SK-N-SH treated with all-trans-retinoic acid at 6 μM for 48 hours (cell line): ENCODE measurements around the gene RPL37.

ENCODE experiments used
- ATAC-seq: fragments of 200-7000 bp; cut with Tn5 transposase; 3 replicates; pipeline ENCODE4 v1.9.1; 2020; ENCODE audit warnings: mild to moderate bottlenecking, moderate library complexity
- ARNTL ChIP-seq: fragments of 450-650 bp; formaldehyde crosslinking; IDR thresholded peaks from 2 replicates; pipeline ENCODE4 v1.5.0; 2020; ENCODE audit warnings: low read depth, mild to moderate bottlenecking, moderate library complexity, borderline replicate concordance
- BACH2 ChIP-seq: fragments of 250-450 bp; sonication (Bioruptor Pico); IDR thresholded peaks from 2 replicates; pipeline ENCODE4 v1.9.0; 2021; ENCODE audit warnings: mild to moderate bottlenecking, borderline replicate concordance
- CREB5 ChIP-seq: fragments of 250-450 bp; sonication (Bioruptor Pico); IDR thresholded peaks from 2 replicates; pipeline ENCODE4 v1.5.1; 2020; ENCODE audit warnings: low read depth, mild to moderate bottlenecking, moderate library complexity
- CSDC2 ChIP-seq: fragments of 250-450 bp; sonication (Bioruptor Pico); IDR thresholded peaks from 2 replicates; pipeline ENCODE4 v1.5.0; 2020; ENCODE audit warnings: mild to moderate bottlenecking, moderate library complexity
- CSRNP3 ChIP-seq: fragments of 250-450 bp; sonication (Bioruptor Pico); IDR thresholded peaks from 2 replicates; pipeline ENCODE4 v1.5.1; 2021; ENCODE audit warnings: mild to moderate bottlenecking, moderate library complexity
- GLIS3 ChIP-seq: fragments of 250-450 bp; sonication (Bioruptor Pico); IDR thresholded peaks from 2 replicates; pipeline ENCODE4 v1.5.0; 2020; ENCODE audit warnings: mild to moderate bottlenecking, moderate library complexity
- ISL1 ChIP-seq: fragments of 250-450 bp; sonication (Bioruptor Pico); IDR thresholded peaks from 2 replicates; pipeline ENCODE4 v2.1.2; 2022; ENCODE audit warnings: mild to moderate bottlenecking, moderate library complexity
- OSR1 ChIP-seq: fragments of 250-450 bp; sonication (Bioruptor Pico); IDR thresholded peaks from 2 replicates; pipeline ENCODE4 v1.8.0; 2022; ENCODE audit warnings: moderate library complexity, mild to moderate bottlenecking, inconsistent platforms
- PATZ1 ChIP-seq: fragments of 250-450 bp; sonication (Bioruptor Pico); IDR thresholded peaks from 2 replicates; pipeline ENCODE4 v1.8.0; 2020; ENCODE audit warnings: mild to moderate bottlenecking, moderate library complexity, borderline replicate concordance
- POU6F1 ChIP-seq: fragments of 250-450 bp; sonication (Bioruptor Pico); IDR thresholded peaks from 2 replicates; pipeline ENCODE4 v1.8.0; 2021; ENCODE audit warnings: low read depth, mild to moderate bottlenecking, moderate library complexity, borderline replicate concordance
- PPARA ChIP-seq: fragments of 250-450 bp; sonication (Bioruptor Pico); IDR thresholded peaks from 2 replicates; pipeline ENCODE4 v1.5.0; 2020; ENCODE audit warnings: mild to moderate bottlenecking, borderline replicate concordance
- RARB ChIP-seq: fragments of 250-450 bp; sonication (Bioruptor Pico); IDR thresholded peaks from 2 replicates; pipeline ENCODE4 v1.8.0; 2021; ENCODE audit warnings: mild to moderate bottlenecking, moderate library complexity
- SNAI2 ChIP-seq: fragments of 250-450 bp; sonication (Bioruptor Pico); IDR thresholded peaks from 2 replicates; pipeline ENCODE4 v1.5.0; 2020; ENCODE audit warnings: mild to moderate bottlenecking, moderate library complexity
- TCF4 ChIP-seq: fragments of 250-450 bp; sonication (Bioruptor Pico); IDR thresholded peaks from 2 replicates; pipeline ENCODE4 v1.8.0; 2021; ENCODE audit warnings: mild to moderate bottlenecking, moderate library complexity, borderline replicate concordance
- TOX ChIP-seq: fragments of 250-450 bp; sonication (Bioruptor Pico); IDR thresholded peaks from 2 replicates; pipeline ENCODE4 v1.8.0; 2021; ENCODE audit warnings: mild to moderate bottlenecking, moderate library complexity, borderline replicate concordance
- TSHZ2 ChIP-seq: fragments of 250-450 bp; sonication (Bioruptor Pico); IDR thresholded peaks from 2 replicates; pipeline ENCODE4 v1.5.0; 2020; ENCODE audit warnings: mild to moderate bottlenecking, moderate library complexity
- ZC3H10 ChIP-seq: fragments of 250-450 bp; sonication (Bioruptor Pico); IDR thresholded peaks from 2 replicates; pipeline ENCODE4 v1.5.1; 2021; ENCODE audit warnings: mild to moderate bottlenecking, moderate library complexity
- ZFP3 ChIP-seq: fragments of 250-450 bp; sonication (Bioruptor Pico); IDR thresholded peaks from 2 replicates; pipeline ENCODE4 v1.5.0; 2020; ENCODE audit warnings: mild to moderate bottlenecking, moderate library complexity
- ZFP30 ChIP-seq: fragments of 450-650 bp; formaldehyde crosslinking; IDR thresholded peaks from 2 replicates; pipeline ENCODE4 v1.5.0; 2022; ENCODE audit warnings: mild to moderate bottlenecking, moderate library complexity
- ZNF70 ChIP-seq: fragments of 450-650 bp; formaldehyde crosslinking; IDR thresholded peaks from 2 replicates; pipeline ENCODE4 v1.5.0; 2020; ENCODE audit warnings: mild to moderate bottlenecking, moderate library complexity
- ZNF8 ChIP-seq: fragments of 450-650 bp; formaldehyde crosslinking; IDR thresholded peaks from 2 replicates; pipeline ENCODE4 v1.5.0; 2020; ENCODE audit warnings: mild to moderate bottlenecking, moderate library complexity

The RPL37 gene

GRCh38 chr5:40781843-40782409 lies 53.1 kb downstream of the RPL37 start:
- peak; percentile 69 for ATAC-seq
- TF ChIP-seq ISL1 (CRISPR knock-in tag) (no peak), ZFP3 (CRISPR knock-in tag) (peak; percentile 86)

GRCh38 chr5:40780858-40781257 lies 54.2 kb downstream of the RPL37 start:
- no peak for TF ChIP-seq PPARA (CRISPR knock-in tag)
- TF ChIP-seq ZNF8 (CRISPR knock-in tag), result no peak
- no peak for TF ChIP-seq POU6F1 (CRISPR knock-in tag)
- TF ChIP-seq CREB5 (CRISPR knock-in tag), result no peak
- no peak for TF ChIP-seq CSDC2 (CRISPR knock-in tag)
- no peak for TF ChIP-seq GLIS3 (CRISPR knock-in tag)
- no peak for TF ChIP-seq RARB (CRISPR knock-in tag)
- TF ChIP-seq ISL1 (CRISPR knock-in tag), result no peak
- TF ChIP-seq PATZ1 (CRISPR knock-in tag), result no peak
- TF ChIP-seq CSRNP3, result no peak
- no peak for TF ChIP-seq ZC3H10 (CRISPR knock-in tag)
- TF ChIP-seq BACH2 (CRISPR knock-in tag), result no peak
- TF ChIP-seq OSR1 (CRISPR knock-in tag), result no peak
- no peak for TF ChIP-seq ZFP3 (CRISPR knock-in tag)
- TF ChIP-seq TOX (CRISPR knock-in tag), result no peak
- TF ChIP-seq TCF4 (CRISPR knock-in tag), result no peak
- TF ChIP-seq TSHZ2 (CRISPR knock-in tag), result no peak
- ATAC-seq, result no peak

- TF ChIP-seq OSR1 (CRISPR knock-in tag) (no peak), ZNF8 (CRISPR knock-in tag) (no peak), POU6F1 (CRISPR knock-in tag) (no peak), SNAI2 (CRISPR knock-in tag) (no peak), ZC3H10 (CRISPR knock-in tag) (no peak), BACH2 (CRISPR knock-in tag) (no peak), PATZ1 (CRISPR knock-in tag) (no peak), ZFP30 (no peak), RARB (CRISPR knock-in tag) (no peak), ARNTL (CRISPR knock-in tag) (no peak), ZNF70 (CRISPR knock-in tag) (no peak), CREB5 (CRISPR knock-in tag) (no peak), ZFP3 (CRISPR knock-in tag) (no peak), TCF4 (CRISPR knock-in tag) (no peak), CSDC2 (CRISPR knock-in tag) (no peak)
- ATAC-seq, result no peak
These were observed 54.8 kb downstream of the RPL37 start for GRCh38 chr5:40780199-40780598.
